Peyer's patch (tissue), 4 donors: ENCODE results near the gene DRAM1.

ENCODE experiments used
- POLR2A ChIP-seq, 2 donors: fragments of 450-650 bp; IDR thresholded peaks; one replicate each; pipeline ENCODE4 v1.5.1; 2017; ENCODE audit warnings: antibody characterized with exemption in 2 of 2, mild to moderate bottlenecking in 2 of 2, moderate library complexity in 2 of 2
- TF ChIP-seq, protein P1 (sequence below), 6 experiments: fragments of 450-650 bp in 4 of 6; fragments of 200-600 bp in 2 of 6; sonication (generic) in 1 of 6; IDR thresholded peaks; one replicate each; pipeline ENCODE4 v1.5.1; 2017 to 2019; ENCODE audit warnings: antibody characterized with exemption in 6 of 6, mild to moderate bottlenecking in 3 of 6, moderate library complexity in 1 of 6

DNA sequence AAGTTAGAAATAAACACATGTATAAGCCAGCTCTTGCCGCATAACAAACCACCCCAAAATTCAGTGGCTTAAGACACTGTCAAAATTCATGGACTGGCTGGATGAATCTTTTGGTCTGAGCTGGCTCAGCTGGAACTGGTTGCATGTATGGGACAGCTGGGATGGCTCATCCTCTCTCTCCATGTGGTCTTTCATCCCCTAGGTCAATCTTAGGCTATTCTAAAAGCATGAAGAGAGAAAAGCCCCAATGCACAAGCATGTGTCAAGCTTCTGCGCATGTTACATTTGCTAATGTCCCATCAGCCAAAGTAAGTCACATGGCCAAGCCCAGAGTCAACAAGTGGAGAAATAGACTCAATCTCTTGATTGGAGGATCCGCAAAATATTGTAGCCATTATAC lies 71.0 kb downstream of the DRAM1 start:
- TF ChIP-seq, protein P1, sequence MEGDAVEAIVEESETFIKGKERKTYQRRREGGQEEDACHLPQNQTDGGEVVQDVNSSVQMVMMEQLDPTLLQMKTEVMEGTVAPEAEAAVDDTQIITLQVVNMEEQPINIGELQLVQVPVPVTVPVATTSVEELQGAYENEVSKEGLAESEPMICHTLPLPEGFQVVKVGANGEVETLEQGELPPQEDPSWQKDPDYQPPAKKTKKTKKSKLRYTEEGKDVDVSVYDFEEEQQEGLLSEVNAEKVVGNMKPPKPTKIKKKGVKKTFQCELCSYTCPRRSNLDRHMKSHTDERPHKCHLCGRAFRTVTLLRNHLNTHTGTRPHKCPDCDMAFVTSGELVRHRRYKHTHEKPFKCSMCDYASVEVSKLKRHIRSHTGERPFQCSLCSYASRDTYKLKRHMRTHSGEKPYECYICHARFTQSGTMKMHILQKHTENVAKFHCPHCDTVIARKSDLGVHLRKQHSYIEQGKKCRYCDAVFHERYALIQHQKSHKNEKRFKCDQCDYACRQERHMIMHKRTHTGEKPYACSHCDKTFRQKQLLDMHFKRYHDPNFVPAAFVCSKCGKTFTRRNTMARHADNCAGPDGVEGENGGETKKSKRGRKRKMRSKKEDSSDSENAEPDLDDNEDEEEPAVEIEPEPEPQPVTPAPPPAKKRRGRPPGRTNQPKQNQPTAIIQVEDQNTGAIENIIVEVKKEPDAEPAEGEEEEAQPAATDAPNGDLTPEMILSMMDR (IDR thresholded peaks at IDR 0.05): no peak
- no peak for TF ChIP-seq POLR2A (IDR thresholded peaks at IDR 0.05)
